ENCODE data around the gene ILDR2. TPM values are rescaled to one million over a fixed set of nuclear protein-coding genes. Genes with fewer than 3 reads are reported as not detected.
A peak's percentile ranks its signal among the peaks of the same experiment; 100 is the strongest.
"Not testable (repeated sequence)": the region's sequence is repeated elsewhere in the genome, so short reads cannot be mapped to it uniquely, and the experiment has no call there.

ILDR2 gene
- total RNA-seq, 1 donor from 2014 or later = 1.6 TPM

- no peaks in the 10 kb centered on the region for H3K9me3 ChIP-seq
- H3K27me3 ChIP-seq (ENCODE audit: low read depth) = peaks cover 22% of the 10 kb centered on the region
- no peak for TF ChIP-seq CTCF (IDR thresholded peaks at IDR 0.05)
- no peaks in the 10 kb centered on the region for H3K36me3 ChIP-seq
- no peak for ATAC-seq
- intact Hi-C loops (cut with DNase I) = no loop called here
- no peaks in the 10 kb centered on the region for H3K4me1 ChIP-seq
- no peak overlapping the region for H3K27ac ChIP-seq
- H3K4me3 ChIP-seq = no peak overlapping the region
- no peak for DNase-seq
These were observed 86.8 kb downstream of the ILDR2 start for GRCh38 chr1:166888373-166889111.

- peaks cover 24% of the 10 kb centered on the region for H3K27me3 ChIP-seq (ENCODE audit: low read depth)
- H3K4me1 ChIP-seq = no peaks in the 10 kb centered on the region
- ATAC-seq (no peak), DNase-seq (no peak)
- H3K9me3 ChIP-seq = no peaks in the 10 kb centered on the region
- no peaks in the 10 kb centered on the region for H3K36me3 ChIP-seq
- intact Hi-C loops (cut with DNase I) = no loop called here
- no peak overlapping the region for H3K27ac ChIP-seq
- no peak overlapping the region for H3K4me3 ChIP-seq
- no peak for TF ChIP-seq CTCF (IDR thresholded peaks at IDR 0.05)
These were observed 90.4 kb downstream of the ILDR2 start for GRCh38 chr1:166884971-166885370.

- no peaks in the 10 kb centered on the region for H3K36me3 ChIP-seq
- DNase-seq (peak; percentile 55), ATAC-seq (peak; percentile 77 to 83)
- peak; percentile 64 for TF ChIP-seq CTCF (IDR thresholded peaks at IDR 0.05)
- no peaks in the 10 kb centered on the region for H3K4me1 ChIP-seq
- H3K27ac ChIP-seq = no peak overlapping the region
- H3K4me3 ChIP-seq = peak overlapping the region; percentile 18
- H3K9me3 ChIP-seq = no peaks in the 10 kb centered on the region
- peaks cover 24% of the 10 kb centered on the region for H3K27me3 ChIP-seq (ENCODE audit: low read depth)
- intact Hi-C loops (cut with DNase I) = no loop called here
These were observed 91.2 kb downstream of the ILDR2 start for GRCh38 chr1:166884040-166884642.

GRCh38 chr1:166882893-166883292, 92.4 kb downstream of the ILDR2 start:
- Histone ChIP-seq H3K9me3 (no peaks in the 10 kb centered on the region), H3K27me3 (ENCODE audit: low read depth) (peaks cover 24% of the 10 kb centered on the region), H3K36me3 (no peaks in the 10 kb centered on the region), H3K4me1 (no peaks in the 10 kb centered on the region), H3K4me3 (no peak overlapping the region), H3K27ac (no peak overlapping the region)
- intact Hi-C loops (cut with DNase I) = no loop called here
- no peak for ATAC-seq
- TF ChIP-seq CTCF (IDR thresholded peaks at IDR 0.05) = no peak
- no peak for DNase-seq

- H3K9me3 ChIP-seq; intact Hi-C loops (cut with DNase I); H3K36me3 ChIP-seq; DNase-seq; ATAC-seq; H3K4me3 ChIP-seq; H3K27me3 ChIP-seq (ENCODE audit: low read depth); H3K27ac ChIP-seq: not testable (repeated sequence)
- H3K4me1 ChIP-seq = peaks cover 27% of the 10 kb centered on the region
These were observed 97.0 kb downstream of the ILDR2 start for GRCh38 chr1:166878173-166878917.

GRCh38 chr1:166876540-166876838, 98.9 kb downstream of the ILDR2 start:
- no peak for ATAC-seq
- no peaks in the 10 kb centered on the region for H3K36me3 ChIP-seq
- no peaks in the 10 kb centered on the region for H3K9me3 ChIP-seq
- no peak overlapping the region for H3K27ac ChIP-seq
- DNase-seq = no peak
- peak overlapping the region; percentile 79 for H3K4me3 ChIP-seq
- no peaks in the 10 kb centered on the region for H3K27me3 ChIP-seq (ENCODE audit: low read depth)
- H3K4me1 ChIP-seq = peaks cover 29% of the 10 kb centered on the region
- intact Hi-C loops (cut with DNase I) = no loop called here
- no peak for TF ChIP-seq CTCF (IDR thresholded peaks at IDR 0.05)

All from lower lobe of right lung (tissue), 2 donors.